Measurements from ENCODE around the gene ACYP1.

ACYP1 gene

DNA sequence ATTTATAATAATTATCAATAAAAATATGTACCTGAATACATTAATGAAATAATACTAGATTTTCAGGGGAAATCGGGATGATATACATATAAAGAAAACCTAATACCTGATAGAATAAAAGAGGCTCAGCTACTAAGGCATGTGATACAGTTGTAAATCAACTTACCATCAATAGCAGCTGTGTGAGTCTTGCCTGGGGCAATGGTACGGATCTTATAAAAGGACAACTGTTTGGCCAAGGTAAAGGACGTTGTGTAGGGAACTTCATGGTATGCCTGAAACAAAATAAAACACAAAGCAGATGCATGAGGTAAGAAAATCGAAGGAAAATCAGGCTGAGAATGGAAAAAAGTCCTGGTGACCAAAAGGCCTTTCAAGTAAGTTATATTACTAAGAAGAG lies 37.7 kb upstream of the ACYP1 start:
- Histone ChIP-seq H3K36me3 (ENCODE audit: insufficient read depth, low read length) (peaks cover 24% of the 10 kb centered on the region; the same call in 1 of the 2 replicates), H3K9ac (ENCODE audit: low read depth, low read length, poor library complexity, severe bottlenecking) (no peak overlapping the region), H3K4me1 (ENCODE audit: insufficient read depth, low read length, poor library complexity, severe bottlenecking) (no peaks in the 10 kb centered on the region), H3F3A (ENCODE audit: low read depth) (no peaks in the 10 kb centered on the region), H3K4me2 (ENCODE audit: low read depth, low read length, poor library complexity, severe bottlenecking) (no peak overlapping the region), H3K9me3 (ENCODE audit: insufficient read depth, low read depth, low read length) (no peaks in the 10 kb centered on the region), H3K79me2 (ENCODE audit: insufficient read depth, low read length) (no peaks in the 10 kb centered on the region), H2AFZ (ENCODE audit: low read length) (no peak overlapping the region), H4K20me1 (ENCODE audit: insufficient read depth, low read length, poor library complexity, severe bottlenecking) (no peaks in the 10 kb centered on the region), H3K4me3 (ENCODE audit: low read length, poor library complexity, severe bottlenecking) (no peak overlapping the region), H3K27me3 (ENCODE audit: insufficient read depth, low read length, poor library complexity, severe bottlenecking) (no peaks in the 10 kb centered on the region), H3K9me2 (replicated peaks; ENCODE audit: low read depth, low read length) (no peaks in the 10 kb centered on the region)
- TF ChIP-seq, protein P1, sequence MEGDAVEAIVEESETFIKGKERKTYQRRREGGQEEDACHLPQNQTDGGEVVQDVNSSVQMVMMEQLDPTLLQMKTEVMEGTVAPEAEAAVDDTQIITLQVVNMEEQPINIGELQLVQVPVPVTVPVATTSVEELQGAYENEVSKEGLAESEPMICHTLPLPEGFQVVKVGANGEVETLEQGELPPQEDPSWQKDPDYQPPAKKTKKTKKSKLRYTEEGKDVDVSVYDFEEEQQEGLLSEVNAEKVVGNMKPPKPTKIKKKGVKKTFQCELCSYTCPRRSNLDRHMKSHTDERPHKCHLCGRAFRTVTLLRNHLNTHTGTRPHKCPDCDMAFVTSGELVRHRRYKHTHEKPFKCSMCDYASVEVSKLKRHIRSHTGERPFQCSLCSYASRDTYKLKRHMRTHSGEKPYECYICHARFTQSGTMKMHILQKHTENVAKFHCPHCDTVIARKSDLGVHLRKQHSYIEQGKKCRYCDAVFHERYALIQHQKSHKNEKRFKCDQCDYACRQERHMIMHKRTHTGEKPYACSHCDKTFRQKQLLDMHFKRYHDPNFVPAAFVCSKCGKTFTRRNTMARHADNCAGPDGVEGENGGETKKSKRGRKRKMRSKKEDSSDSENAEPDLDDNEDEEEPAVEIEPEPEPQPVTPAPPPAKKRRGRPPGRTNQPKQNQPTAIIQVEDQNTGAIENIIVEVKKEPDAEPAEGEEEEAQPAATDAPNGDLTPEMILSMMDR (conservative IDR thresholded peaks at IDR 0.05; ENCODE audit: low read length), result no peak
- TF ChIP-seq EZH2phosphoT487 (IDR thresholded peaks at IDR 0.05; ENCODE audit: borderline replicate concordance), result no peak

DNA sequence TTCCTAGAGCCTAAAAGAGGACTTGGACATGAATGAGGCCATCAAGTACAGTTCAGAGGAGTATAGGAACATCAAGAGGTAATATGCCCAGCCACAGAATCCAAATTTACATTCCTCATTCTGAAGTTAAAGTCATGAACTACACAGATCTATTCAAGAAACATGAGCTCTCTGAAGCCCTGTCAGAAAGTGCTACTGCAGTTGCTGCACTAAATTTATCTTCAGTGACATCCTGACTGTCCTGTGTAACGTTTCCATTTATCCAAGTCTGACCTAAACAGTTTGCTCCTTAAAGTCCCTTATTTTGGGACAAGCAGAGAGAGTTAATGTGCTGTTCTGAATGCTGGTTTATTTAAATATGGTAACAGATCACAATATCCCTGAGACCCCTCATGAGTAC lies 34.9 kb upstream of the ACYP1 start:
- Histone ChIP-seq H3K9me3 (ENCODE audit: insufficient read depth, low read depth, low read length) (no peaks in the 10 kb centered on the region), H3K4me2 (ENCODE audit: low read depth, low read length, poor library complexity, severe bottlenecking) (no peak overlapping the region), H3K9me2 (replicated peaks; ENCODE audit: low read depth, low read length) (no peaks in the 10 kb centered on the region), H3F3A (ENCODE audit: low read depth) (no peaks in the 10 kb centered on the region), H3K36me3 (ENCODE audit: insufficient read depth, low read length) (peaks cover 41% of the 10 kb centered on the region; the same call in 1 of the 2 replicates), H3K27me3 (ENCODE audit: insufficient read depth, low read length, poor library complexity, severe bottlenecking) (no peaks in the 10 kb centered on the region), H4K20me1 (ENCODE audit: insufficient read depth, low read length, poor library complexity, severe bottlenecking) (no peaks in the 10 kb centered on the region), H3K79me2 (ENCODE audit: insufficient read depth, low read length) (no peaks in the 10 kb centered on the region), H2AFZ (ENCODE audit: low read length) (no peak overlapping the region), H3K4me1 (ENCODE audit: insufficient read depth, low read length, poor library complexity, severe bottlenecking) (no peaks in the 10 kb centered on the region), H3K4me3 (ENCODE audit: low read length, poor library complexity, severe bottlenecking) (no peak overlapping the region), H3K9ac (ENCODE audit: low read depth, low read length, poor library complexity, severe bottlenecking) (no peak overlapping the region)
- TF ChIP-seq, protein P1 (conservative IDR thresholded peaks at IDR 0.05; ENCODE audit: low read length), result no peak
- TF ChIP-seq EZH2phosphoT487 (IDR thresholded peaks at IDR 0.05; ENCODE audit: borderline replicate concordance), result no peak

DNA sequence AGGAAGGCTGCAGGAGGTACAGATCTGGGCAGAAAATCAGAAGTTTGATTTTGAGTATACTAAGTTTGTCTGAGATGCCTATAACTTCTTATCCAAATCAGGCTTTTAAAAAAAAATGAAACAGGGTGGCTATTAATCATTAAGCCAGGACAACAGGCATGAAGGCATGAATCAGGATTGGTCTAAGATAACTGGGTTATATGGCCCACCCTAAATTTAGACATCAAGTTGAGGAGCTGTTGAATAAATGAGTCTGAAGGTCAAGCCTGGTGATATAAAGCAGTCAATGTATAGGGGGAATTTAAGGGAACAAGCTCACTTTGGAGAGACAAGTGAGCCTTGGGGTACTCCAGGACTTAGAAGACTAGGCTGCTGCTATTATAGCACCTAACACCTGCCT lies 34.4 kb upstream of the ACYP1 start:
- Histone ChIP-seq H3K4me1 (ENCODE audit: insufficient read depth, low read length, poor library complexity, severe bottlenecking) (no peaks in the 10 kb centered on the region), H3K9me2 (replicated peaks; ENCODE audit: low read depth, low read length) (no peaks in the 10 kb centered on the region), H3K79me2 (ENCODE audit: insufficient read depth, low read length) (no peaks in the 10 kb centered on the region), H3K4me2 (ENCODE audit: low read depth, low read length, poor library complexity, severe bottlenecking) (no peak overlapping the region), H3K4me3 (ENCODE audit: low read length, poor library complexity, severe bottlenecking) (no peak overlapping the region), H3K36me3 (ENCODE audit: insufficient read depth, low read length) (peaks cover 44% of the 10 kb centered on the region; the same call in 1 of the 2 replicates), H3K27me3 (ENCODE audit: insufficient read depth, low read length, poor library complexity, severe bottlenecking) (no peaks in the 10 kb centered on the region), H3F3A (ENCODE audit: low read depth) (no peaks in the 10 kb centered on the region), H2AFZ (ENCODE audit: low read length) (no peak overlapping the region), H3K9me3 (ENCODE audit: insufficient read depth, low read depth, low read length) (no peaks in the 10 kb centered on the region), H3K9ac (ENCODE audit: low read depth, low read length, poor library complexity, severe bottlenecking) (no peak overlapping the region), H4K20me1 (ENCODE audit: insufficient read depth, low read length, poor library complexity, severe bottlenecking) (no peaks in the 10 kb centered on the region)
- no peak for TF ChIP-seq EZH2phosphoT487 (IDR thresholded peaks at IDR 0.05; ENCODE audit: borderline replicate concordance)
- TF ChIP-seq, protein P1 (conservative IDR thresholded peaks at IDR 0.05; ENCODE audit: low read length), result no peak

Measured in Loucy (cell line).